LNCAP (cell line): ENCODE data around the gene GPR18.

ENCODE experiments used
- CTCF ChIP-seq: fragments of 450-650 bp; IDR thresholded peaks from 2 replicates; pipeline ENCODE4 v1.5.1; 2017; ENCODE audit warnings: mild to moderate bottlenecking

GPR18 gene

GRCh38 chr13:99231721-99232120 is 26.5 kb downstream of the GPR18 start:
- no peak for TF ChIP-seq CTCF

- TF ChIP-seq CTCF: no peak
These were observed 27.2 kb downstream of the GPR18 start for GRCh38 chr13:99230991-99231390.

- no peak for TF ChIP-seq CTCF
These were observed 29.2 kb downstream of the GPR18 start for GRCh38 chr13:99228737-99229691.

GRCh38 chr13:99227909-99228688 is 30.1 kb downstream of the GPR18 start:
- TF ChIP-seq CTCF: no peak

- TF ChIP-seq CTCF: no peak
These were observed 30.8 kb downstream of the GPR18 start for GRCh38 chr13:99227331-99227900.

GRCh38 chr13:99226513-99226912 is 31.7 kb downstream of the GPR18 start:
- TF ChIP-seq CTCF: no peak

- TF ChIP-seq CTCF: no peak
These were observed 33.1 kb downstream of the GPR18 start for GRCh38 chr13:99225078-99225477.
